Epithelial cell of proximal tubule (primary cell): Measurements from ENCODE around the gene NHSL1. TPM values are rescaled to one million over a fixed set of nuclear protein-coding genes. Genes with fewer than 3 reads are reported as not detected.

Experiments
- DNase-seq: peaks from one replicate; pipeline ENCODE4 v3.0.0-alpha.2; 2011; ENCODE audit warnings: low read depth
- H3K4me3 ChIP-seq: 2 replicates; pipeline ENCODE4 v1.5.1; 2011; ENCODE audit warnings: low read depth, mild to moderate bottlenecking, low read length
- total RNA-seq: library from RNA; depleted of rRNA; stranded (reverse); fragments of >200 nt; gene quantifications from 2 replicates; pipeline ENCODE4 v1.2.3, GENCODE V29; 2015
- TF ChIP-seq, protein P1 (sequence below): conservative IDR thresholded peaks from 2 replicates; pipeline ENCODE4 v1.5.1; 2012; ENCODE audit warnings: low read depth, mild to moderate bottlenecking, low read length

The NHSL1 gene
- total RNA-seq, 1 donor from 2014 or later = 4.0 TPM

DNA sequence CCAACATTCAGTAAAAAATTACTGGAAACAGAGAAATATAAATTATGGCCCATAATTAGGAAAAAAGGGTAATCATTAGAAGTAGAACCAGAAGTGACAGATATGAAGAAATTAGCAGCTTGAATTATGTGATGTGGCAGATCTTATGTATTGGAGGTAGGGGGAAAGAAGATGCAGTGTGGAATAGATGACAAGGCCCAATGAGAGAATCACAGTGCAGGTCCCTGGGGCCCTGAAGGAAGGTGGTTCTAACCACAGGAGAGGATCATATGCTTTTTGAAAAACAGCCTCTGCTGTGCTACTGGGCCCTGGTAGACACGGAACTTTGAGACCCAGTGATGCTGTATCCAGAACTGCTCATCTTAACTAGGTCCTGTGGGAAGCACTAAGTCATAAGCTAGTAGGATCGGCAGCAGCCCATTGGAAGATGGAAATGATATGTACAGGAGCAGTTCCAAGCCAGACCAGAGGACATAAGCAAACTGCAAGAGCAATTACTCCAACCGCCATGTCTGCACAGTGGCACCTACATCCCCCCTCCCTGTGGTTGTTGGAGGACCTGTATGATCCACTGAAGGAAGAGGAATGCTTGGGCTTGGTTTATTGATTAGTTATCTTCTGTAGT lies 81.1 kb downstream of the NHSL1 start:
- TF ChIP-seq, protein P1, sequence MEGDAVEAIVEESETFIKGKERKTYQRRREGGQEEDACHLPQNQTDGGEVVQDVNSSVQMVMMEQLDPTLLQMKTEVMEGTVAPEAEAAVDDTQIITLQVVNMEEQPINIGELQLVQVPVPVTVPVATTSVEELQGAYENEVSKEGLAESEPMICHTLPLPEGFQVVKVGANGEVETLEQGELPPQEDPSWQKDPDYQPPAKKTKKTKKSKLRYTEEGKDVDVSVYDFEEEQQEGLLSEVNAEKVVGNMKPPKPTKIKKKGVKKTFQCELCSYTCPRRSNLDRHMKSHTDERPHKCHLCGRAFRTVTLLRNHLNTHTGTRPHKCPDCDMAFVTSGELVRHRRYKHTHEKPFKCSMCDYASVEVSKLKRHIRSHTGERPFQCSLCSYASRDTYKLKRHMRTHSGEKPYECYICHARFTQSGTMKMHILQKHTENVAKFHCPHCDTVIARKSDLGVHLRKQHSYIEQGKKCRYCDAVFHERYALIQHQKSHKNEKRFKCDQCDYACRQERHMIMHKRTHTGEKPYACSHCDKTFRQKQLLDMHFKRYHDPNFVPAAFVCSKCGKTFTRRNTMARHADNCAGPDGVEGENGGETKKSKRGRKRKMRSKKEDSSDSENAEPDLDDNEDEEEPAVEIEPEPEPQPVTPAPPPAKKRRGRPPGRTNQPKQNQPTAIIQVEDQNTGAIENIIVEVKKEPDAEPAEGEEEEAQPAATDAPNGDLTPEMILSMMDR = no peak
- H3K4me3 ChIP-seq = no peak overlapping the region
- no peak for DNase-seq

DNA sequence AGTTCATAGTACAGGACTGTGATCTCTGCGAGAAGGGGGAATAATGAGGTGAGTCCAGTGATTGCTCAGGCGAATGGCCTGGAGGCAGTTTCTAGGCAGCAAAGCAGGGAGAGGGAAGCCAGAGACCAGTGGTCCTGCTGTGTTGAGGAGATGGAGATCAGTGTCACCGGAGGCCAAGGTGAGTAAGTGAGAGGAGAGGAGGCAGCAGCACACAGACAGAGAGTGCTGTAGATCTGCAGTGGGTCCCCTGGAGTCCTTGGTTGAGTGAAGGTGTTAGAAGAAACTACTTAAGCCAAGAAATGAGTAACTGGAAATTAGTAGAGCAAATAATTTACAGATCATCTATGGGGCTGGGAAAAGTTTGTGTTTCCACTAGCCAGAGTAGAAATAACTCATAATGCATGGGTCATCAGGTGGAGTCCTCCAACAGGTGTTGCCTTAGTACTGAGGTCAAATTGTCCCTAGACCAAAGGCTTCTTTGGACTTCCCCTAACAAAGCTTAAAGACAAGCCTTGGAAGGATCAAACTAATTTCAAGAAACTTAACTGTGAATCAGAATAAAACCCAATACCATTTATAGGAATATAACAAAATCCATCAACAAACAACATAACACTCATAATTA lies 81.7 kb downstream of the NHSL1 start:
- DNase-seq = no peak
- TF ChIP-seq, protein P1 = no peak

DNA sequence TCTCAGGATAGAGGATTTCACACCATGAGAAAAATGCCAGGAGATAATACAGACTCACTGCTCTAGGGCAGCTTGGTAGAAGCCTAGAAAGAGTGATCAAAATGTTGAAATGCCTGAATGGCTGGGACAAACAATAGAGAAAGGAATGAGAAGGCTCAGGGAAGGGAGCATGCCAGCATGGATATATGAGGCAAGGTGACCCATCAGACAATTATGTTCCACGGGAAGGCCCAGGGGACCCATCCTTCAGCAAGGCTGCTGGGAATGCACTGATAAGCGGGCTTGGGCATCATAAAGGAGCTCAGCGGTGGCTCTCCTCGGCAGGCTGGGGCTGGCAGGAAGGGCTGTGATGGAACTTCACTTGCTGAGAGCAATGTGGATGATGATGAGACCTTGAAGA lies 83.1 kb downstream of the NHSL1 start:
- no peak overlapping the region for H3K4me3 ChIP-seq
- DNase-seq = no peak
- TF ChIP-seq, protein P1 = no peak

More for the DNA sequence above, 81.7 kb downstream of the NHSL1 start:
- no peak overlapping the region for H3K4me3 ChIP-seq

DNA sequence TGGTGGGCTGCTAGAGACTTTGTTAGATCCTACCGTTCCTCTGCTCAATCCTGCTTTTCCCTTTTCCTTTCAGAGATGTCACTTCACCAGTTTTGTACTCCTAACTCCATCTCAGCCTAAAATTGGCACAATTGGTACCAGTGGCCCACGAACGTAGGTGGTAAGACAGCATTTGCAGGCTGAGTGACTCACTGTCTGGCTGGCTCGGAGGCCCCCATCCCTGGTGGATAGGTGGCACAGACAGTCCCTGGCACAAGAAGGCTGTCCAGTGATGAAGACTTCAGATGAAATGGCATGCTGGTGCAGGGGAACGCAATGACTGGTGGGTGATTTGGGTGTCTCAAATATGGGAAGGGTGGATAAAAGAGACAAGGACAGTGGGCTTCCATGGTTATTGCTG lies 84.2 kb downstream of the NHSL1 start:
- H3K4me3 ChIP-seq = no peak overlapping the region
- TF ChIP-seq, protein P1 = no peak
- no peak for DNase-seq

DNA sequence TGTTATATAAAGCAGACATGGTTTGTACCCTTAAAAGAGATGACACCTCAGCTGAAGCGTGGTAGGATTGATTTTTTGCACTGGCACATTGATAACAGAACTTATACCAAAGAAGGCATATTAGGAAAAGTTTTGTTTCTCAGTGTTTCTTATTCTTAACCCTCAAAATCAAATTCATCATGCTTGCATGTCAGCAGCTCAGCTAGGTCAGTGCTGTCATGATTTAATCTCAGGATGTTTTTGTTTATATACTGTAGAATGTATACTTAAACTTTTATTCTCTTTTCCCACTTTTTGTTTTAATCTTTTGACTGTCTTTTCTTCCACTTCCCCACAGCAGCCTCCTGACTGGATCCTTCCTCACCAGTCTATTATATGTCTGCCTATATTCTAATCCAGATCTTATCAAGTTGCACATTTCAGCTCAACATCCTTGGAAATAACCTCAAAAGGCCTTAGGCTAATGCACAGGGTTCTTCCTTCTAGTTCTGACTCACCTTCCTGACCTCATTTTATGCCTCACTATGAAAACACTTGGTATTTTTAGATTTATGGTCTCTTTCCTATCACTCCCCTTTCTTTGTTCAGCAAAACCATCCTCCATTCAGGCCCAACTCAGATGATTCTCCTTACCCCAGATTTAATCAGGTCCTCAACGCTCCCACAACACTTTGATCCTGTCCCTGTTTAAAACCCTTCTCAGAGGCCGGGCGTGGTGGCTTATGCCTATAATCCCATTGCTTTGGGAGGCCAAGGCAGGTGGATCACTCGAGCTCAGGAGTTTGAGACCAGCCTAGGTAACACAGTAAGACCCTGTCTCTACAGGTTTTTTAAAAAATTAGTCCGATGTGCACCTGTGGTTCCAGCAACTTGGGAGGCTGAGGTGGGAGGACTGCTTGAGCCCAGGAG lies 88.1 kb downstream of the NHSL1 start:
- no peak for DNase-seq
- no peak overlapping the region for H3K4me3 ChIP-seq
- TF ChIP-seq, protein P1 = no peak

DNA sequence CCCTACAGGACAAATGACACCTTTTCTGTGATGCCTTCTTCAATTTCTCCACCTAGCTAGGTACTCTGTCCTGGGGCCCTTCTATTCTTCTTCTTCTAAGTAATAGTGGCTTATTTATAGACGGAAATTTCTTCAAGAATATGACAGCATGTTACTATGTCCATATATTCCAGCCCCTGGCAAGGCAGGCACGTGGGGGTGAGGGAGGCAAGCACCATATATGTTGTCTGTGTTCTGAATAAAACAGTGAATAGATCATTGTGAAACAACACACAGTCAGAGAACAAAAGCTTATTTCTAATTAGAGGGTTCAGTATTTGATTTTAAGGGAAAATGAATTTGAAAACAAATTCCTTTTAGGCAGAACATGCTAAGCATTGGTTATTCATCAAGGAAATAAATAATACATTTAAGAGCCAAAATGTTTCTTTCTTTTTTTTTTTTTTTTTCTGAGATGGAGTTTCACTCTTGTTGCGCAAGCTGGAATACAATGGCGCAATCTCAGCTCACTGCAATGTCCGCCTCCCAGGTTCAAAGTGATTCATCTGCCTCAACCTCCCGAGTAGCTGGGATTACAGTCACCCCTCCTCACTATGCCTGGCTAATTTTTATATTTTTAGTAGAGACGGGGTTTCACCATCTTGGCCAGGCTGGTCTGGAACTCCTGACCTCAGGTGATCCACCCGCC lies 89.1 kb downstream of the NHSL1 start:
- no peak overlapping the region for H3K4me3 ChIP-seq
- TF ChIP-seq, protein P1 = no peak
- DNase-seq = no peak
